ENCODE data around the gene FER.
"Not testable (repeated sequence)": the region's sequence is repeated elsewhere in the genome, so short reads cannot be mapped to it uniquely, and the experiment has no call there.

FER gene

DNA sequence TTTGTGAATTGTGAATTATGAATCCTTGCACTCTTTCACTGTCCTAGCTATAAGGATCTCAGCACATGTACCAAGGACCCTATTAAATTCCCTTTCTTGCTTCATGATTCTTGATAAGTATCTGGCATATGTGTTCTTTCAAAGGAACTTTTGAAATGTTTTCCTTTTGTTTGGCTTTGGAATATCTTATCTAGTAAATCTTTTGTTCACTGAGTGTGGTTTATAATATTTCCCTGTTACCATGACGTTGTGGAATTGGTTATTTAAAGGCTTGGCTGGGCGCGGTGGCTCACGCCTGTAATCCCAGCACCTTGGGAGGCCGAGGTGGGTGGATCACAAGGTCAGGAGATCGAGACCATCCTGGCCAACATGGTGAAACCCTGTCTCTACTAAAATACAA, 151.5 kb downstream of the FER start:
- DNase-seq: not testable (repeated sequence)

DNA sequence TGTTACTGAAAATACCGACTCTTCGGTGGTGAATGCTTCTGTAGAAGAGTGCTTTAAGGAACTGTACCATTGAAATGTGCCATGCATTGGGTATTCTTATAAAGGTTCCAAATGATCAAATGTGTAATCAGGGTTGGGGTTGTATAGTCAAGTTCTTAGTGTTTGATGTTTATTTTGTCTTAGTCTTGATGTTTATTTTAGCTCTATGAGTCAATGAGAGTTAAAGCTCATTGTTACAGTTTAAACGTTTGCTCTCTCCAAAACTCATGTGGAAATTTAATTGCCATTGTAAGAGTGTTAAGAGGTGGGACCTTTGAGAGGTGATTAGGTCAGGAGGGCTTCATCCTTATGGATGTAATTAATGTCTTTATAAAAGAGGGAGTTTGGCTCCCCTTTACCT, 153.0 kb downstream of the FER start:
- DNase-seq: no peak

DNA sequence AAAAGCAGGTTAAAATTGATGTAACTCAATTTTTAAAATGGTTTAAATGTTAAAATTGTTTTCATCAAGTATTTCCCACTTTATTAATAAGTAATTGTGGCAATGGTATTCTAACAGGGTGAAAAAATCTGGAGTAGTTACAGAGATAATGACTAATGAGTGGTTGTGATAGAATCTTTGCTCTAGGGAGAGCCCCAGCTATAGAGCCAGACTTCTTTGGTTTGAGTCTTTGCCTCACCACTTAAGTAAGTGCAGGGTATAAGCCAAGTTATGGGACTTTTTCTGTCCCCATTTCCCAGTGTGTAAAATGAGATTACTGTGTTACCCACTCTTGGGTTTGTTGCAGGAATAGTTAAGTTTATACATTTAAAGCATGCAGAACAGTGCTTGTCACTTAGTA, 158.1 kb downstream of the FER start:
- no peak for DNase-seq

DNA sequence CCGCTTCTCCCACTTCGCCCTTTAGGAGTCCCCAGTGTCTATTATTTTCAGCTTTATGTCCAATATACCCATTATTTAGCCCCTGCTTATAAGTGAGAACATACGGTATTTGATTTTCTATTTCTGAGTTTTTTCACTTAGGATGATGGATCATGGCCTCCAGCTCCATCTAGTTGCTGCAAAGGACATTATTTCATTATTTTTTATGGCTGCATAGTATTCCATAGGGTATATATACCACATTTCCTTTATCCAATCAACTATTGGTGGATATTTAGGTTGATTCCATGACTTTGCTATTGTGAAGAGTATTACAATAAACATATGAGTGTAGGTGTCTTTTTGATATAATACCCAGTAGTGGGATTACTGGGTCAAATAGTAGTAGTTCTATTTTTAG, 162.9 kb downstream of the FER start:
- no peak for DNase-seq

DNA sequence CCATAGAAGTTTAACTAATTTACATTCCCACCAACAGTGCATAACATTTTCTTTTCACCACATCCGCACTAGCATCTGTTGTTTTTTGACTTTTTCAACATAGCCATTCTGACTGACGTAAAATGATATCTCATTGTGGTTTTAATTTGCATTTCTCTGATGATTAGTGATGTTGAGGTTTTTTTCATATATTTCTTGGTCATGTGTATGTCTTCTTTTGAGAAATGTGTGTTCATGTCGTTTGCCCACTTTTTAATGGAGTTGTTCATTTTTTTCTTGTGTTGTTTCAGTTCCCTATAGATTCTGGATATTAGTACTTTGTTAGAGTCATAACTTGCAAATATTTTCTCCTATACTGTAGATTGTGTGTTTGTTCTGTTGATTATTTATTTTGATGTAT, 163.4 kb downstream of the FER start:
- no peak for DNase-seq

DNA sequence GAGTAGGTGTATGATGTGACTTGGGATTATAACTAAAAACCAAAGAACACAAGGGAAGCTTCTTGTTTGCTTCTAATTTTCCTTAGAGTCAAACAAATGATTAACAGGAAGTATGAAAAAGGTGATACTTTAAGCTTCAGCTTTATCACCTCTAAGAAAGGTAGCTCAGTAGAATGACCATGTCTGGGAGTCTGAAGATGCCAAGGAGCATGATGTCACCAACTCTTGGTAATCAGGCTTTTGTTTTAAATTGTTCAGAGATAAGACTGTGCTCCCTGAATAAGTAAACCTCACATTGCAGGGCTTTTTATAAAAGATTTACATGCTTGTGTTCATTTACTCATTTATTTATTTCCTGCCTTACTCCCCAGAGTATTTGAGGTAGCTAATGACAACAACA, 169.9 kb downstream of the FER start:
- DNase-seq: no peak

DNA sequence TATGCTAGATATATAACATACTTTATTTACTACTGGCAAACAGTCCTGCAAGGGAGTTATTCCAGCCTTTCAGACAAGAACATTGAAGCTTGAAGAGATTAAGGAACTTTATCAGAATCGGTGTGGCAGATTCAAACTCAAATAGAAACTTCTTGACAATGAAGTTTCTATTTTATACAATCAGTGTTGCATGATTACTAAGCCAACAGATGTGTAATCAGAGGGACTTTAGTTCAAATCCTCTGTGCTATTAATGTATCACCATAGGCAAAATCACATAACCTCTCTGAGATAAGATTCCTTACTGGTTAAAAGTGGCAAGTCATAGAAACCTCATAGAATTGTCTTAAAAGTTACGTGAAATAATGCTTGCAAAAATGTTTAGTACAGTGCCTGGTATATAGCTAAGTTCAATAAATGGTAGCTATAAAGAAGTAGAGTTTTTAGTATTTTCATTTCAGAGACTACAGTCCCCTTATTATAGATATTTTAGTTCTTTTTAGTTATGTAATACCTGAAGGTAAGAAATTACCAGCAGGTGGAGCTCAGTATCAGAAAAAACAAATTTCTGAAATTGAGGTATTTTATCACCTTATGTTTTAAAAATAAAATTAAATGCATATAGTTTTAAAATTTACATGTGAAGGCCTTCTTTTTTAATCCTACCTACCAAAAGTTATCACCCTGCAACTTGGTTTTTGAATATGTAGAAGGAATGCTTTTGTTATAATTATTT, 172.1 kb downstream of the FER start:
- DNase-seq: no peak

DNA sequence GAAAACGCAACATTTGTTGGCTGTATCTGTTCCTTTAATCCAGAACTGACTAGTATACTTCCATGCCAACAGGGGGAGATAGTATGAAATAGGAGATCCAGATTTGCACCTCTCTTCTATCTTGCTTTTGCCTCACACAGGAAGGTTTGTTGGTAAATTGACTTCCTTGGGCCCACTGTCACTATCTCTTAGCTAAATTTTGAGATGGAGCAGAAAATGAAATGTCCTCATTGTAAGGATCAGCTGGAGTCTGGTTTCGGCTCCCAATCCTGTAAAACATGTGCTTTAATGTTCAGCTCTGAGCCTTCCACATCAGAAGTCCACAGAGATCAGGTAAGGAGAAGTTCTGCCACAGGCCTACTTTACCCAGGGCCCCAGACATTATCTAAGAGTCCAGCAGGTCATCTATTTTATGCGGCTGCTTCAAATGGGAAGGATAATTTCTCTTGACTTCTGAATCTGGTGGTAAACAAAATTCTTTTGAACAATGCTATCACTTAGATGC, 176.8 kb downstream of the FER start:
- no peak for DNase-seq

DNA sequence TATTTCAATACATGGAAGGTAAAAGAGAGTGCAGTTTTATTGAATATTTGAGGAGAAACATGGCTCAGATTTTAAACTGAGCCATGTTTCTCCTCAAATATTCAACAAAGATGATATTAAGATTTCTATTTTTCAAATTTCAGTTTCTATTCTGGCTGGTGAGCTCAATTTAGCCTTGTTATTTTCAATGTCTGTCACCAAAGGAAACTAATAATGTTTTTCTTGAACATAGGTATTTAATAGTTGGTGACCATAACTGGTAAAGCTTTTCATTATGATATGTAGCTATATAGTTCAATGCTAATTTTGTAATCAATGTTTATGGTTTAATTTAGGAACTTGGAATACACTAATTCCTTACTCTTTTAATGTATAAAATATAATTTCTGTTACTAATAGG, 177.4 kb downstream of the FER start:
- no peak for DNase-seq

DNA sequence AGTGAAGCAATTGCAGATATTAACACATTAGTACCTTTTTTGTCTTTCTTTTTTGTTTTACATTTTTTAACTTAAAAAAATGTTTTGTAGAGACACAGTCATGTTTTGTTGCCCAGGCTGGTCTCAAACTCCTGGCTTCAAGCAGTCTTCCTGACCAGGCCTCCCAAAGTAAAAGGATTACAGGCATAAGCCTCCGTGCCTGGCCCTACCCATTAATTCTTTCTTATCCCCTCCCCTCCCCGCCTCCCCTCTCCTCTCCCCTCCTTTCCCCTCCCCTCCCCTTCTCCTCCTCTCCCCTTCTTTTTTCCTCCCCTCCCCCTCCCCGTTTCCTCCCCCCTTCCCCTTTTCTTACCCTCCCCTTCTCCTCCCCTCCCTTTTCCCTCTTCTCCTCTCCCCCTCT, 182.4 kb downstream of the FER start:
- no peak for DNase-seq

DNA sequence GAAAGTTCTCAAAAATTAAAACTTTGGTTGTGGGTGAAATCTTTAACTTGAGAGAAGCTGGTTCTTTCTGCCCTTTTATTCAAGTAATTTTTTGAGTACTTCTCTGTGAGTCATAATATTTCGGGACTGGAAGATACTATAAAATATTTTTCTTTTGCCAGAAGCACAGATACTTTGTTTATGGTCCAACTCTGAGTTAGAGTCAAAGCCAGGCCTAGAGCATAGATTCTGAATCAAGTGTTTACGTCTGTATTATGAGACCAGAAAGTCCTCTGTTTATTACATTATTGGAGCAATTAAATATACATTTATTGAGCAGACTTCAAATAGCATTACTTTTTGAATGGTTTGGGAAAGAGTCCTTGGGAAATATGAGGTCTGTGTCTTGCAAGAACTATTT, 187.9 kb downstream of the FER start:
- DNase-seq: no peak

DNA sequence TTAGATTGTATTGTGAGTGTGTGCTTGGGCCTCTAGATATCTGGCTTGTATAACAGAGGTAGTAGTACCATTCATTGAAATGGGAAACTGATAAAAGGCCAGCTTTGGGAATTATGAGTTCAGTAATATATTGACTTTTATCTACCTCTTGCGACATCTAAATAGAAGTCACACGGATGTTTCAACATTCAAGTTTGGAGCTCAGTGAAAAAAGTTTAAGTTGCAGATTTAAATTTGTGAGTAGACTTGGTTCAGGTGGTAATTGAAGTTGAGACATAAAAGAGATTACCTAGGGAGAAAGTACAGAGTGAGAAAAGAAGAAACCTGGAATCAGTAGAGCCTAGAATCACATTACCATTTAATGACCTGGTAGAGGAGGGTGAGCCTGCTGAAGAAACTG, 189.5 kb downstream of the FER start:
- no peak for DNase-seq

DNA sequence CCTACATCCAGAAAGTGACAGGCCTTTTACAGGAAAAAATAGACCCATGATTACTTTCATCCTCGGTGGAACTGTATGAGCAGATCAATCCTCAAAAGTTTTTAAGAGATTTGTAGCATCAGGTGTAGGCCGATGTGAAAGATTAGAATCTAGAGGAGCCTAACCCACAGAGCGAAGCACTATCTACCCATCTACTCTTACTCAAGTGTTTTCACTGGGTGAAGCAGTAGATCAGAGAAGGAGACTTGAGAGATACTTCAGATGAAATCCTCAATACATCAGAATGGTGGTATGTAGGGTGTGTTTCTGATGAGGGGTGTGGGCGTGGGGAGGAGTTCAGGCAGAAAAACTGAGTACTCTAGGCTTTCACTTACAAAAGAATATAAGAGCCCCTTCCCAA, 192.8 kb downstream of the FER start:
- no peak for DNase-seq

DNA sequence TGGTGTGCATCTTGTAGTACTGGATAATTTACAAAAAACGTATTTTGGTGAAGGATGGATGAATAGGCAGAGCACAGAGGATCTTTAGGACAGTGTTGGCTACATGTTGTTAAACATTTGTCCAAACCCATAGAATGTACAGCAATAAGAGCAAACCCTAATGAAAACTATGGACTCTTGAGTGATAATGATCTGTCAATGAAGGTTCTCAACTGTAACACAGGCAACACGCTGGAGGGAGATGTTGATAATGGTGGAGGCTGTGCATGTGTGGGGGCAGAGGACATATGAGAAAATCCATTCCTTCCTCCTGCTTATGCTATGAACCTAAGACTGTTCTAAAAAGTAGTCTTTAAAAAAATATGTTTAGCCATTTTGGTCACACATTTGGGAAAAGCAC, 194.0 kb downstream of the FER start:
- no peak for DNase-seq

DNA sequence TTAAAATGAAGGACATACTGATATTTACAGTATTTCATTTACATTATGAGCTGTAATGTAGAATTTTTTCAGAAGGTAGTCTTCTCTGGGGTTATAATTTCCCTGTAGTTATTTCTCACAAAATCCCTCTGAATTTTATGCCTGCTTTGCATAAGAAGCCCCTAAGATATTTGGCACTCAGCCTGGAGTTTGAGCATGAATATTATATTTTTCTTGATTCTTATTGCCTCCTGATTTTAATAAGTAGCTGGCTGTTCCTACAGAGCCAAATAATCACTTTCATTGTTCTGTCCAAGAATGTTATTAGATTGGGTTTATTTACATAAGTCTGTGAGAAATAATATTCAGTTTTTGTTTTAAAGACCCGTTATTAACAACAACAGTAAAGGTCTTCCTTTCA, 195.0 kb downstream of the FER start:
- DNase-seq: no peak

DNA sequence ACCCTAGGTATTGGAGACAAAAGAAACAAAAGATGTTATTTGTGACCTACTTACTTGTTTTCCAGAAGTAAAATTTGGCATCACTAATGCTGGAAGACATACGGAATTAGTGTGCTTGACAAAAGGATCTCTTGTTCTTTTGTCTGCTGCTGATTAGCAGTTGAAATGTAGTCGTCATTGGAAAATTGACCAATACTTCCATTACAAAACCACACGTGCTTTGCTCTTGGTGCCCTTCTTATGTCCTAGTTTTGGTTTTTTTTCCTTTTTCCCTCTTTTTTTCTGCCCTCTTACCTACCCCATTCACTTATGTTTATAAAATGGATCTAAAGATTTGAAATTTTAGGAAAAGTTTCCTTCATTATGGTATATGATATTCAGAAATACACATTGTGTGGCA, 197.4 kb downstream of the FER start:
- no peak for DNase-seq

DNA sequence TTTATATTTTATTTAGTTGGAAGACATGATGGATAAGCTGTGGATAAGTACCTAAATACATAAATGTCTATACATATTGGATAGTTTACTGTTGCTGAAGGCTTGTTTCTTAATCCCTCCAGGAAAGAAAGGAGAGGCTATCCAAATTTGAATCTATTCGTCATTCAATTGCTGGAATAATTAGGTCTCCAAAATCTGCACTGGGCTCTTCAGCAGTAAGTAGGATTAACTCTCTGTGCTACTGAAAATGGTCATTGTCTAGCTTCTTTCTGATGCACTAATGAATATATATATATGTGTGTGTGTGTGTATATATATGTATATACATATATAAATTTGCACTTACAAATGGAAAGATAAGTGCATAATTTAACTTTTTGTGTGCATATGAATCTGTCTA, 198.3 kb downstream of the FER start:
- DNase-seq: no peak

DNA sequence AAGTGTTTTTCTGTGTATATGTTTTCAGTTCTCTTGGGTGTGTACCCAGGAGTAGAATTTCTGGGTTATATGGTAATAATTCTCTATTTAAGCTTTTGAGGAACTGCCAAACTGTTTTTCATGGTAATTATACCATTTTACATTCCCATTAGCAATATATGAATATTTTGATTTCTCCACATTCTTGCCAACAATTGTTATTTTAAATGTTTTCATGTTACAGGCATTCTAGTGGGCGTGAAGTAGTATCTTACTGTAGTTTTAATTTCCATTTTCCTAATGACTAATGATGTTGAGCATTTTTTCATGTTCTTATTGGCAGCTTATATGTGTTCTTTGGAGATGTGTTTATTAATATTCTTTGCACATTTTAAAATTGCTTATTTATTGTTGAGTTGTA, 199.5 kb downstream of the FER start:
- DNase-seq: no peak

DNA sequence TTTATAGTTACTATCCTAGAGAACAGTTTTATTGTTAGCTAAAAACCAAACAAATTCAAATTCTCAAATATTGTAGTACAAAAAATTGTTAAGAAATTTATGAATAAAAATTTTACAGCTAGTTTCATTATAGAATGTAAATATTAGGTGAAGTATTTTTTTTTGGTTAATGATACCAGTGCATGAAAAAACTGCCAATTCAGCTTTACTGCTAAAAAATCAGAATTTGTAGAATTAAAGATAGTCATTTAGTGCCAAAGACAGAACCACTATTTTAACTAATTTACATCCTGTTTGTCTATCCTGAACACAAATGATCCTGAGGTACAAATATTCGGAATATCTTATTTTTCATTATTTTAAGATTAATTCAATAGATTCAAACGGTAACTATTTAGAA, 202.6 kb downstream of the FER start:
- no peak for DNase-seq

DNA sequence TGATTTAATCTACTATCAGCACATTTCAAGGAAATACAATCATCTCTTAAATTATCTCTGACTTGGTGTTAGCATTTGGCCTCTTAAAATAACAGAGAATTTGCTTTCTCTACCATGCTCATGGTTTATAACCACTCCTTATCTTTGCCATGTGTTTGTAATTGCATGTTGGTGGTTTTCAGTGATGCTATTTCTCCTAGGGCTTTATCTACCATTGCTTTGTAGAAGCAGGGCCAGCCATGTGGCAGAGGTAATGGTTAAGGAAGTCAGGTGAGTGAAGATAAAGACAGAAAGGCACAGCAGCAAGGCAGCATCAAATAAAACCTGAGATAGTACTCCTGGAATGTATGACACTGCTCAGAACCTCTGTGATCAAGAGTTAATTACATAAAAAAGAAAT, 206.2 kb downstream of the FER start:
- DNase-seq: no peak

DNA sequence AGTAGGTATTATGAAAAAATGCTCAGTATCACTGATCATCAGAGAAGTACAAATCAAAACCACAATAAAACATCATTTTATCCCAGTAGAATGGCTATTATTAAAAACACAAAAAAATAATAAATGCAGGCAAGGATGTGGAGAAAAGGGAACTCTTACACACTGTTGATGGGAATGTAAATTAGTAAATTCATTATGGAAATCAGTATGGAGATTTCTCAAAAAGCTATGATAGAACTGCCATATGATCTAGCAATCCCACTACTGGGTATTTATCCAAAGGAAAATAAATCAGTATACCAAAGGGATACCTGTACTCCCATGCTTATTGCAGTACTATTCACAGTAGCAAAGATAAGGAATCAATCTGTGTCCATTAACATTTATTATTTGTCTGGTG, 209.6 kb downstream of the FER start:
- DNase-seq: no peak

DNA sequence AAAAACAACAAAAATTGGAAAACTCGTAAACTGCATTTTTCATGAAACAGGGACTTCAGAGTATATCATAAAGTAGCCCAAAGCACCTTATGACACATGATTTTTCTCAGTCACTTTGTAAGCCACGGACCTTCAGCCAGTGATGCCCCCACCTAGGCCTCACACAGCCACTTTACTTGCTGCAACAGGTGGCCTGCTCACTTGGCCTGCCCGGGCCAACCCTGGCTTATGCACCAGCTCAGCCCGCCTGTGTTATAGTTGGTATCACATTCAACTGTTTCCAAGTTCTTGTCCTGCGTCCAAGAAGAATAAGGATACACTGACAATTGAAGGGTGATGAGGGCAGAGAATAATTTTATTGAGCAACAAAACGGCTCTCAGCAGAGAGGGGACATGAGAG, 219.2 kb downstream of the FER start:
- DNase-seq: no peak

DNA sequence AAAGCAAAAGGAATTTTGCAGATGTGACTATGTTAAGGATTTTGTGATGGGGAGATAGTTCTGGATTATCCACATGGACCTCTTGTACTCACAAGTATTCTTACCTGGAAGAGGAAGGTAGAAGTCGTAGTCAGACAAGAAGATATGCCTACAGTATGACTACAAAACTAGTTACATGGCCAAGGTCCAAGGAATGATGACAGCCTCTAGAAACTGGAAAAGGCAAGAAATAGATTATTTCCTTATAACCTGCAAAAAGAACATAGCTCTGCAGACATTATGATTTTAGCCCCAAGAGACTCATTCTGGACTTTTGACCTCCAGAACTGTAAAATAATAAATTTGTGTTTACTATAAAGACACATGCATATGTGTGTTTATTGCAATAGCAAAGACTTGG, 226.9 kb downstream of the FER start:
- no peak for DNase-seq

DNA sequence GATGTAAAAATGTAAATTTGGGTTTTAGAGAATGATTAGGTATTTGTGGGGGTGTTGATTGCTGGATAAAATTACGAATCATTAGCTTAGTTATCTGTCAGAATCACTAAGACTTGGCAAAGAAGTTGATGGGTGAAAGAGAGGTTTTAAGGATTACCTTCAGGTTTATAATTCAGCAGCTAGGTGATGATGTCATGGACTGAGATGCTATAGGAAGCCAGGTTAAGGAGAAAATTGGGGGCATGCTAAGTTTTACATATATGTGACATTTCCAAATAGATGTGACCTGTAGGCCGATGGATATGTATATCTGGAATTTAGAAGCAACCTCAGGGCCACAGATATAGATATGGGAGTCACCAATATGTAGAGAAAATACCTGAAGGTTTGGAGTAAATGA, 228.0 kb downstream of the FER start:
- no peak for DNase-seq

DNA sequence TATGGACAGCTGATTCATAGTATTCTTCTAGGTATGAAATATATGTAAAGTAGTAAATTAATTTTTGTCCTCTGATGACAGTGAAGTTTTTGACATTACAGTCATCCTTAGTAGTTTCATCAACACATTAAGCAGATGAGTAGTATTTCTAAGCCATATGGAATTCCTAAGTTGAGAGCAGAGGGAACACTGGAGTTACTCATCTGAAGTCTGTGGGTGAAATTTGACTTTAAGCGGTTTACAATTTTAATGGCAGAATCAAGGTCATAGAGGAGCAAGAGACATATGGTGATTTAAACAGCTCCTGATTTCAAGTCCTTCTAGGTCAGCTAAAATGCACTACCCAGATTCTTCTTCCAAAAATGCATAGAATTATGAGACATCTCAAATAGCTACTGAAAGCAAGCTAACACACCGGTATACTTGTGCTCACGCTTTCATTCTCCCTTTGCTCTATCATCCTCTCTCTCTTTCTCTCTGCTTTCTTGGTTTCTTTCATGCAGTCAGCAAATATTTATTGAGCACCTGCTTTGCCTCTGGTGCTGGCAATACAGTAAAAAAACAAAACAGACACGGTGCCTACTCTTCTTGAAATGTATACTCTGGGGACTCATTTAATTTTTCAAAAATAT, 235.9 kb downstream of the FER start:
- no peak for DNase-seq
